HG03354 (cell line): ENCODE results near the gene ANKRD42.

Experiments
- ATAC-seq: cut with Tn5 transposase; IDR thresholded peaks from one replicate; pipeline ENCODE4 v1.9.1; 2021; ENCODE audit warnings: mild to moderate bottlenecking; ENCODE audit not compliant: unreplicated experiment, poor library complexity, severe bottlenecking

ANKRD42 gene

GRCh38 chr11:83193315-83194280 is at the start of gene ANKRD42:
Gene ANKRD42 (plus strand): TSS chr11:83193712. CDS start chr11:83194671, 959 bp downstream.
- peak; percentile 91 for ATAC-seq

DNA sequence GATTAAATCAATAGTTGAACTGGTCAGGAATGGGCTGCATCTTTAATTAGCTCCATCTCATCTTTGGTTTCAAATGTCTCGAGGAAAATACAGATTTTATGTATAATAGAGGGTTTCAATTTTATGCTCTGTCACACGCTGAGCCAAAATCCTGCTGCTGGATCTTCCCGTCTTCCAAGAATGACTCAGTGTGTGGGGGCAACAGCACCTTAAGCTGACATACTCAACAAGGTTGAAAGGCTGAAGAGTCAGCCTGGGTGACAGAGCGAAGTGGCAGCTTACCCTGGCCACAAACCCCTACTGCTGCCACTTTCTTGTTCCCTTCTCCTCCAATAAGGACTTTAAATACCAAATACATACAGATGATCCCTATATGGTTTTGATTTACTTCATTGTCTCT is 45.6 kb upstream of the ANKRD42 start:
- no peak for ATAC-seq

- no peak for ATAC-seq
Measured at GRCh38 chr11:83150450-83150849, 43.1 kb upstream of the ANKRD42 start.

DNA sequence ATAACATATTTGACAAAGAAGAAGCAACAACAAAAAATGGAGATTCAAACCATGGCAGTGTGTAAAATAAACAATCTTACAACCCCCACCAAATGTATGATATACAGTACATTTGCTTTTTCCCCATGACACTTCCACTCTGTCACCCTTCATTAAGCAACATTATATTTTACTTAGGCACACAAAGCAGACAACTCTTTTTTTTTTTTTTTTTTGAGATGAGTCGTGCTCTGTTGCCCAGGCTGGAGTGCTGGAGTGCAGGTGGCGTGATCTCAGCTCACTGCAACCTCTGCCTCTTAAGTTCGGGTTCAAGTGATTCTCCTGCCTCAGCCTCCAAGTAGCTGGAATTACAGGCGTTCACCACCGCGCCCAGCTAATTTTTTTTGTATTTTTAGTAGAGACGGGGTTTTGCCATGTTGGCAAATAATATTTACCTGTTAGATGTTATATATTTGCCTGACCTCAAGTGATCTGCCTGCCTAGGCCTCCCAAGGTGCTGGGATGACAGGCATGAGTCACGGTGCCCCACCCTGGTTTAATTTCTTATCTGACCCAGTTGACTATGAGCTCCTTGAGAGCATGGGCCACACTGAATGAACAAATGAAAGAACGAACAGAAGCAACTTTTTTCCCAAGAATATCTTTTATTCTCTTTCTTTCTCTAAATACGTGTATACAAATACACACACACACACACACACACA is 42.1 kb upstream of the ANKRD42 start:
- ATAC-seq = no peak

- no peak for ATAC-seq
Measured at GRCh38 chr11:83152264-83152663, 41.2 kb upstream of the ANKRD42 start.

DNA sequence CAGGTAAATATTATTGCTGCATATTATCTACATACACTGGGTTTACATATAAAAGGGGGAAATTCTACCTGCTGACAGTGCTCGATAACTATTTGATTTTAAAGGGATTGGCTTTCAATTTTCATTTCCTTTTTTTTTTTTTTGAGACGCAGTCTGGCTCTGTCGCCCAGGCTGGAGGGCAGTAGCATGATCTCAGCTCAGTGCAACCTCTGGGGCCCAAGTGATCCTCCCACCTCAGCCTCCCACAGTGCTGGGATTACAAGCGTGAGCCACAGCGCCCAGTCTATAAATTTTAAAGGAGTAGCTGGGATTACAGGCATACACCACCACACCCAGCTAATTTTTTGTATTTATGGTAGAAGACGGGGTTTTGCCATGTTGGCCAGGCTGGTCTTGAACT is 39.7 kb upstream of the ANKRD42 start:
- no peak for ATAC-seq

- ATAC-seq = peak; percentile 95
Measured at GRCh38 chr11:83156144-83156995, 37.1 kb upstream of the ANKRD42 start.

DNA sequence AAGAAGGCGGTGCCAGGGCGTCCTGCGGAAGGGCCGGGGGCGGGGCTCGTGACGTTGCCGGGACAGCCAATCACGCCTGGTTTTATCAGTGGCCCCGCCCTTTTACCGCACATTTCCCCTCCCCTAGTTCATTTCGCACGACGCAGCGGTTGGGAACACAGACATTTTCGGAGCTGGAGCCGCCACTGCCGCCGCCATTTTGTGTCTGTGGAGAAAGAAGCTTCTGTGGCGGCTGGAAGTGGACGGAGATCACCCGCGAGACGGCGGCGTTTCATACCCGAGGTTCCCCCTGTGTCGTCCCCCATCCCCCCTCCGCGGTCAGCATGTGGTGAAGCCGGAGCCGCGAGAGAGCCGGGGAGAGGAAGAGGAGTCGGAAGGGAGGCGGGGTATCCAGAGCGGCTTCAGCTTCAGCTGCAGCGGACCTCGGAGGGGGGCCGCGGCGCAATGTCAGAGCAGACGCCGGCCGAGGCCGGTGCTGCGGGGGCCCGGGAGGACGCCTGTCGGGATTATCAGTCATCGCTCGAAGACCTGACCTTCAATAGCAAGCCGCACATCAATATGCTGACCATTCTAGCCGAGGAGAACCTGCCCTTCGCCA is 36.4 kb upstream of the ANKRD42 start, which contains the start of gene PCF11:
TSS of gene PCF11 (plus strand) at position 136 of the 598 bp plus-strand sequence. CDS start at position 445, 309 bp downstream.
- peak; percentile 15 for ATAC-seq

GRCh38 chr11:83157594-83158356 is 35.7 kb upstream of the ANKRD42 start:
- ATAC-seq = no peak

DNA sequence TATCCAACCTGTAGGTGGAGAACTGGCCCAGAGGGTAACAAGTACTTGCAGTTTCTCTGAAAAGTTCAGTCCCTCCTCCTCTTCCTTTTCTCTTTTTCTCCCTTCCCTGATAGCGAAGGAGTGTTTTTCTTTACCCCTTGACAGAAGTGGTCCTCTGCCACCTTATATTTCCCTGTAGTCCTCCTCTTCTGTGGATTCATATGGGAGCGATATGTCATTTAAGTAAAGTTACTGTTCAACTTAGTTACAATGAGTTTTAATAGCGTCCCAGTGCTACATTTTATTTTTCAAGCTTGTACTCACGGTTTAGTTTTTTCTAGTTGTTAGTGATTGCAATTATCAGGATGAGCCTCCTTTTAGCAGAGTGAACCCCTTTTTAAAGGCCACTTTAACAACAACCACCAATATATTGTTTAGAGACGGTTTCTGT is 35.1 kb upstream of the ANKRD42 start:
- ATAC-seq = no peak

DNA sequence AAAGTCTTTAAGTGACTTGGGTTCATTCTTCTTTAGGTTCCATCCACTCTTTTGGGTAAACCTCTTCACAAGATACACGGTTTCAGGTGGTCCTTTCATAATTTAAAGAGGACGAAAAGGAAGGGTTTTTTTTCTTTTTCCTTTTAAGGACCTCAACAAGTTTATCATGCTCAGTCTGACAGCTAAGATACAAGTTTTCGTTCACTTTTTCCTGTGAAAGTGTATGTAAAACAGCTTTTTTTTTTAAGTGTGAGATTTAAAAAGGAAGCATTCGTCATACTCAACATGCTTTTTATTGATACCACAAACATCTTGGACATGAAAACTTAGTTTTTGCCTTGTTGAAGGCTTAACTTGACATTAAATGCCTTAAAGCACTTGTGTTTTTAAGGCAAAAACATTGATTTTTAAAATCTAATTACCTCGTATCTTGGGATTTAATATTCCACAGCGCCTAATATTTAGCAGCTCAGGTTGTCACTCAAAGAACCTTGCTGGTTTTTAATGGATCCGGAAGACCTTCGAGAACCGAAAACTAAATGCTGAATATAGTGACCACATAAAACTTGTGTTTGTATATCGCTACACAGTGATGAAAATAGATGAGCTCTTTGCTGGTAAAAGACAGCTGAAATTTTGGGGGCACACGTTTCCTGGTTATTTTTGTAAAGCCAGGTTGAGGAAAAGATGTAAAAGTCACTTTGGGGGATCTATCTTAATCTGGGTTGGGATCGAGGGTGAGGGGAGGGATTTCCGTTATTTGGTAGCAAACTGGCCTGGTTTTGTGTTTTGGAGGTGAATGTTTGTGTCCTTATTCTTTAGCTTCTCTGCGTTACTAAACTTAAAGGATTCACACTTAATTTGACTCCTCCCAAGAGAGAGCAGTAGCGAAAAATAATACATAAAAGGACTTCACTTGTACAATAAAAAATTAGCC is 34.3 kb upstream of the ANKRD42 start:
- no peak for ATAC-seq

- ATAC-seq = no peak
Measured at GRCh38 chr11:83159902-83160865, 33.3 kb upstream of the ANKRD42 start.

- ATAC-seq = no peak
Measured at GRCh38 chr11:83161610-83162199, 31.8 kb upstream of the ANKRD42 start.

GRCh38 chr11:83162377-83162776 is 31.1 kb upstream of the ANKRD42 start:
- ATAC-seq = peak; percentile 54

DNA sequence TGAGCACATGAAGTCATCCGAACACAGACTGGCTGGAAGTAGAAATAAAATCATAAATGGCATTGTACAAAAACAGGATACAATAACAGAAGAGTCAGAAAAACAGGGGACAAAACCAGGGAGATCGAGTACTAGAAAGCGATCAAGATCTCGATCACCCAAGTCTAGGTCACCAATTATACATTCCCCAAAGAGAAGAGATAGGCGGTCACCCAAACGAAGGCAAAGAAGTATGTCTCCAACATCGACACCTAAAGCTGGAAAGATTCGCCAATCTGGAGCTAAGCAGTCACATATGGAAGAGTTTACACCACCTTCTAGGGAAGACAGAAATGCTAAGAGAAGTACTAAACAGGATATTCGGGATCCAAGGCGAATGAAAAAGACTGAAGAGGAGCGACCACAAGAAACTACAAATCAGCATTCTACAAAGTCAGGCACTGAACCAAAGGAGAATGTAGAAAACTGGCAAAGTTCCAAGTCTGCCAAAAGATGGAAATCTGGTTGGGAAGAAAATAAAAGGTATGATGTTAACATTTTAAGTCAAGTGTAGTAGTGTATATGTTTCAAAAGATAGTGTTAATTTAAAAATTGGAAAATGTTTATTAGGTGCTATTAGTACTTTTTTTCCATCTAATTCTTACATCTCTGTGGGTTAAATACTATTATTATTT is 27.2 kb upstream of the ANKRD42 start:
- ATAC-seq = no peak

- no peak for ATAC-seq
Measured at GRCh38 chr11:83168756-83169155, 24.8 kb upstream of the ANKRD42 start.
